ENCODE data around the gene EEF1AKMT2. TPM values are rescaled to one million over a fixed set of nuclear protein-coding genes. Genes with fewer than 3 reads are reported as not detected.
A peak's percentile ranks its signal among the peaks of the same experiment; 100 is the strongest.

EEF1AKMT2 gene
- total RNA-seq, 3 donors from 2014 or later (not counting 1 experiment from before 2014, with no cell fraction given), result 12.5 to 20.6 (median 20.1) TPM

DNA sequence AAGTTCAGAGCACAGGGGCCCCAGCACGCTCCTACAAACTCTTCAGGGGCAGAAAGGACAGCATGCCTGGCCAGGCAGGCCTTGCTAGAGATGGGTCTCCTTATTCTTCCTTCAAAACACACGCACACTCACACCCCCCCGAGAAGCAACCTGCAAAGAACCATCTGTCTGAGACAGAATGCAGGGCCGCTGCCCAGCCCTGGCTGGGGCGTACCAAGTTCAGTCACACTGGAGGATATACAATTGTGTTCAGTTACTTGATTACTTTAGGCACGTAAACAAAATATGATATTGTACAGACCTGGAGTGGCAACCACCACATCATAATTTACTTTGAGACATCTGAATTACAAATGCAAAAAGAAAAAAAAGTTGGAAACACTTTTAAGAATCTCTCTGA lies 53.2 kb downstream of the EEF1AKMT2 start:
- peak overlapping the region; percentile 92 to 93 for H3K27ac Mint-ChIP-seq
- Histone ChIP-seq H3K9me3 (ENCODE audit: control insufficient read depth, insufficient read depth, low read length) (no peaks in the 10 kb centered on the region), H3K27me3 (ENCODE audit: control insufficient read depth, insufficient read depth, low read length) (no peaks in the 10 kb centered on the region), H3K36me3 (ENCODE audit: control insufficient read depth, insufficient read depth, low read length) (peaks cover 2% of the 10 kb centered on the region), H3K4me3 (ENCODE audit: low read length) (no peak overlapping the region), H3K4me1 (ENCODE audit: control insufficient read depth, insufficient read depth, low read length) (peaks cover 91% of the 10 kb centered on the region), H3K27ac (ENCODE audit: low read length) (peak overlapping the region; percentile 68)
- H3K4me3 Mint-ChIP-seq, result peak overlapping the region; percentile 9
- 90% methylated on average over 5 of the region's 6 CpGs for WGBS (ENCODE audit: insufficient coverage)
- DNase-seq (no peak), ATAC-seq (no peak)
- H3K4me1 Mint-ChIP-seq, result peaks cover 88 to 95% of the 10 kb centered on the region in 2 donors
- H3K36me3 Mint-ChIP-seq, result no peaks in the 10 kb centered on the region
- H3K9me3 Mint-ChIP-seq, result no peaks in the 10 kb centered on the region
- no peaks in the 10 kb centered on the region for H3K27me3 Mint-ChIP-seq (ENCODE audit: low read depth in 2 of 2)
- TF ChIP-seq, protein P1, sequence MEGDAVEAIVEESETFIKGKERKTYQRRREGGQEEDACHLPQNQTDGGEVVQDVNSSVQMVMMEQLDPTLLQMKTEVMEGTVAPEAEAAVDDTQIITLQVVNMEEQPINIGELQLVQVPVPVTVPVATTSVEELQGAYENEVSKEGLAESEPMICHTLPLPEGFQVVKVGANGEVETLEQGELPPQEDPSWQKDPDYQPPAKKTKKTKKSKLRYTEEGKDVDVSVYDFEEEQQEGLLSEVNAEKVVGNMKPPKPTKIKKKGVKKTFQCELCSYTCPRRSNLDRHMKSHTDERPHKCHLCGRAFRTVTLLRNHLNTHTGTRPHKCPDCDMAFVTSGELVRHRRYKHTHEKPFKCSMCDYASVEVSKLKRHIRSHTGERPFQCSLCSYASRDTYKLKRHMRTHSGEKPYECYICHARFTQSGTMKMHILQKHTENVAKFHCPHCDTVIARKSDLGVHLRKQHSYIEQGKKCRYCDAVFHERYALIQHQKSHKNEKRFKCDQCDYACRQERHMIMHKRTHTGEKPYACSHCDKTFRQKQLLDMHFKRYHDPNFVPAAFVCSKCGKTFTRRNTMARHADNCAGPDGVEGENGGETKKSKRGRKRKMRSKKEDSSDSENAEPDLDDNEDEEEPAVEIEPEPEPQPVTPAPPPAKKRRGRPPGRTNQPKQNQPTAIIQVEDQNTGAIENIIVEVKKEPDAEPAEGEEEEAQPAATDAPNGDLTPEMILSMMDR (IDR thresholded peaks at IDR 0.05), result no peak
- intact Hi-C loops (cut with micrococcal nuclease), result no loop called here

DNA sequence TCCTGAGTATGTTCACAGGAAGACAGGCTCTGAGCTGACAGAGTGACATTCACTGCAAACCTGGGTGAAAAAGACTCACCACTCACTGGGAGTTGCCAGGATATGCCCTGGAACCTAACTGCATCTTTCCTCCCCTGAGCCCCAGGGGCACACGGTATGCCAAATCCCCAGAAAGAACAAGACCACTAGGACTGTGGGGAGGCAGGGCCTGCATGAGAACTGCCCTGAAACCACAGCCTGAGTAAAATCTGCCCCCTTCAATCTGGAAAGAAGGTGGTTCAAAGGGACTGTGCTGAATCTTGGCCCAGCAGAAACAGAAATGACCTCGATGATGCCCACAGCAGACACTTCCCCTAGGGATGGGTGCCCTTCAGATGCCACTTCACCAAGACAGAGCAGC lies 54.0 kb downstream of the EEF1AKMT2 start:
- no peak for DNase-seq
- no peak overlapping the region for H3K4me3 Mint-ChIP-seq
- intact Hi-C loops (cut with micrococcal nuclease), result no loop called here
- WGBS (ENCODE audit: insufficient coverage), result 42% methylated on average over 2 of the region's 2 CpGs
- Histone ChIP-seq H3K9me3 (ENCODE audit: control insufficient read depth, insufficient read depth, low read length) (no peaks in the 10 kb centered on the region), H3K27ac (ENCODE audit: low read length) (peak overlapping the region; percentile 2), H3K4me1 (ENCODE audit: control insufficient read depth, insufficient read depth, low read length) (peaks cover 96% of the 10 kb centered on the region), H3K27me3 (ENCODE audit: control insufficient read depth, insufficient read depth, low read length) (no peaks in the 10 kb centered on the region), H3K36me3 (ENCODE audit: control insufficient read depth, insufficient read depth, low read length) (peaks cover 2% of the 10 kb centered on the region), H3K4me3 (ENCODE audit: low read length) (no peak overlapping the region)
- H3K27ac Mint-ChIP-seq, result peak overlapping the region; percentile 92 to 93
- H3K4me1 Mint-ChIP-seq, result peaks cover 92 to 97% of the 10 kb centered on the region in 2 donors
- TF ChIP-seq, protein P1 (IDR thresholded peaks at IDR 0.05), result no peak
- no peaks in the 10 kb centered on the region for H3K9me3 Mint-ChIP-seq
- no peak for ATAC-seq
- no peaks in the 10 kb centered on the region for H3K27me3 Mint-ChIP-seq (ENCODE audit: low read depth in 2 of 2)
- no peaks in the 10 kb centered on the region for H3K36me3 Mint-ChIP-seq

DNA sequence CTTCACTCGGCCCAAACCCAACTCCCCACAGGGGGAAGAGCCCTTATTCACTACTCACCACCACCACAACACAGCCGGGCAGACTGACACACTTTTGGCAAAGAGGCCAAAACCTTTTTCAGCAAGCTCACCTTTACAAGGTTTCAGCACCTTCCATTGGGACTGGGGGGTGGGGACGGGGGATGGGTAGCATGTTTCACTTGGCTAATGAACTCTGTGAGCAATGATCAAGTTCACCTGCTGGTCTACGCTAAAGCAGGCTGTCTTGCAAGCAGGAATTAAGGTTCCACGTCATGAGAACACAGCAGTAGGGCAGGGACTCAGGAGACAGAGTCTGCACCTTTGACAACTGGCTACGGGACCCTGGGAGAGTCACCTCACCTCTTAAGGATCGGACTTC lies 54.5 kb downstream of the EEF1AKMT2 start:
- DNase-seq, result peak in 1 of 2 donors; percentile 24
- peaks cover 89 to 98% of the 10 kb centered on the region in 2 donors for H3K4me1 Mint-ChIP-seq
- 69% methylated on average over 7 of the region's 7 CpGs for WGBS (ENCODE audit: insufficient coverage)
- Histone ChIP-seq H3K27ac (ENCODE audit: low read length) (peak overlapping the region; percentile 2), H3K4me1 (ENCODE audit: control insufficient read depth, insufficient read depth, low read length) (peaks cover 96% of the 10 kb centered on the region), H3K9me3 (ENCODE audit: control insufficient read depth, insufficient read depth, low read length) (no peaks in the 10 kb centered on the region), H3K4me3 (ENCODE audit: low read length) (no peak overlapping the region), H3K27me3 (ENCODE audit: control insufficient read depth, insufficient read depth, low read length) (no peaks in the 10 kb centered on the region), H3K36me3 (ENCODE audit: control insufficient read depth, insufficient read depth, low read length) (peaks cover 3% of the 10 kb centered on the region)
- intact Hi-C loops (cut with micrococcal nuclease), result no loop called here
- H3K4me3 Mint-ChIP-seq, result no peak overlapping the region
- no peak for ATAC-seq
- TF ChIP-seq, protein P1 (IDR thresholded peaks at IDR 0.05), result no peak
- no peaks in the 10 kb centered on the region for H3K36me3 Mint-ChIP-seq
- H3K9me3 Mint-ChIP-seq, result no peaks in the 10 kb centered on the region
- H3K27ac Mint-ChIP-seq, result peak overlapping the region in 1 of 2 donors; percentile 92
- no peaks in the 10 kb centered on the region for H3K27me3 Mint-ChIP-seq (ENCODE audit: low read depth in 2 of 2)

DNA sequence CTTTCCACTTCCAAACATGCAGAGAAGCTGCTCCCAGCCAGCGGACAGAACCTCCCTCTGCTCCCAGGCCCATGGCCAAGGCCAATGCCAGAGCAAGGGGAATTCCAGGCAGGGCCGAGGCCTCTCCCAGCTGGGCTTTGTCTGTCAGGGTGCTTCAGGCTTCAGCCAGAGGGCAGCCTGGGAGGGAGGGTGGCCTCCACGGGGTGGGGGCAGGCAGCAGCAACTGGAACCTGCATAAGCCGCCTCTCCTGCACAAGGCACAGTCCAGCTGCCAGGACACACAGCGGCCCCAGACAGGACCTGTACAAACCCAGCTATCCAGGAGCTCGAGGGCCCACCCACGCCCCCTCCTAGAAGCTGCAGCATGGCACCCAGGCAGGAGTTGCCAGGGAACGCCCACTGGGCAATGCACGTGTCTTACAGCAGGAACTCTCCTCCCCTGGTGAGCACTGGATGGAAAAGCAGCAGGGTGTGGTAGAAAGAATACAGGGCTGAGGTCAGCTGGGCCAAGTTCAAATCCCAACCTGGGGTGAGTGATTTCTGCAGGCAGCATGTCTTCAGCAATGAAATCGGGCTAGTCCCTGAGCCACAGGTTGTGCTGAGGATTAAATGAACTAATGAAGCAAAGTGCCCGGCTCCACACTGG lies 55.1 kb downstream of the EEF1AKMT2 start:
- no peak for DNase-seq
- Mint-ChIP-seq H3K27ac (peak overlapping the region in 1 of 2 donors; percentile 92), H3K9me3 (no peaks in the 10 kb centered on the region), H3K4me1 (peaks cover 85 to 100% of the 10 kb centered on the region in 2 donors), H3K4me3 (no peak overlapping the region), H3K36me3 (no peaks in the 10 kb centered on the region), H3K27me3 (ENCODE audit: low read depth in 2 of 2) (no peaks in the 10 kb centered on the region)
- Histone ChIP-seq H3K27ac (ENCODE audit: low read length) (no peak overlapping the region), H3K36me3 (ENCODE audit: control insufficient read depth, insufficient read depth, low read length) (peaks cover 5% of the 10 kb centered on the region), H3K4me1 (ENCODE audit: control insufficient read depth, insufficient read depth, low read length) (peaks cover 97% of the 10 kb centered on the region), H3K27me3 (ENCODE audit: control insufficient read depth, insufficient read depth, low read length) (no peaks in the 10 kb centered on the region), H3K9me3 (ENCODE audit: control insufficient read depth, insufficient read depth, low read length) (no peaks in the 10 kb centered on the region), H3K4me3 (ENCODE audit: low read length) (no peak overlapping the region)
- intact Hi-C loops (cut with micrococcal nuclease), result no loop called here
- 85% methylated on average over 11 of the region's 11 CpGs for WGBS (ENCODE audit: insufficient coverage)
- no peak for ATAC-seq
- TF ChIP-seq, protein P1 (IDR thresholded peaks at IDR 0.05), result no peak
